ENCODE results near the gene OR2V1. TPM values are rescaled to one million over a fixed set of nuclear protein-coding genes. Genes with fewer than 3 reads are reported as not detected.
A peak's percentile ranks its signal among the peaks of the same experiment; 100 is the strongest.
"Not testable (repeated sequence)": the region's sequence is repeated elsewhere in the genome, so short reads cannot be mapped to it uniquely, and the experiment has no call there.

OR2V1 gene
- total RNA-seq, 1 donor from 2014 or later: not detected

GRCh38 chr5:181105391-181106025 lies 25.5 kb downstream of the OR2V1 start:
- no peak for TF ChIP-seq CTCF (IDR thresholded peaks at IDR 0.05)
- Histone ChIP-seq H3K9me3 (no peaks in the 10 kb centered on the region), H3K4me1 (no peaks in the 10 kb centered on the region), H3K36me3 (no peaks in the 10 kb centered on the region), H3K27me3 (peaks cover 42% of the 10 kb centered on the region), H3K27ac (no peak overlapping the region), H3K4me3 (no peak overlapping the region)
- DNase-seq: no peak
- ATAC-seq: no peak
- intact Hi-C loops (cut with DNase I): no loop called here

- peak; percentile 49 for DNase-seq
- intact Hi-C loops (cut with DNase I); H3K36me3 ChIP-seq; H3K9me3 ChIP-seq; H3K4me3 ChIP-seq; H3K27ac ChIP-seq; ATAC-seq; H3K4me1 ChIP-seq: not testable (repeated sequence)
- peaks cover 44% of the 10 kb centered on the region for H3K27me3 ChIP-seq
These were observed 26.2 kb downstream of the OR2V1 start for GRCh38 chr5:181104606-181105390.

- peaks cover 44% of the 10 kb centered on the region for H3K27me3 ChIP-seq
- H3K27ac ChIP-seq; H3K36me3 ChIP-seq; H3K9me3 ChIP-seq; H3K4me1 ChIP-seq; H3K4me3 ChIP-seq; intact Hi-C loops (cut with DNase I); DNase-seq: not testable (repeated sequence)
- ATAC-seq: peak; percentile 15
These were observed 26.8 kb downstream of the OR2V1 start for GRCh38 chr5:181104259-181104568.

GRCh38 chr5:181101930-181102674 lies 28.9 kb downstream of the OR2V1 start:
- H3K9me3 ChIP-seq; H3K4me1 ChIP-seq; ATAC-seq; DNase-seq; intact Hi-C loops (cut with DNase I); H3K36me3 ChIP-seq; H3K4me3 ChIP-seq; H3K27ac ChIP-seq: not testable (repeated sequence)
- peaks cover 30% of the 10 kb centered on the region for H3K27me3 ChIP-seq

- DNase-seq (peak; percentile 49), ATAC-seq (peak; percentile 32)
- H3K9me3 ChIP-seq; H3K27ac ChIP-seq; H3K4me3 ChIP-seq; intact Hi-C loops (cut with DNase I); H3K36me3 ChIP-seq; H3K4me1 ChIP-seq: not testable (repeated sequence)
- peaks cover 20% of the 10 kb centered on the region for H3K27me3 ChIP-seq
These were observed 29.8 kb downstream of the OR2V1 start for GRCh38 chr5:181101030-181101641.

GRCh38 chr5:181100121-181100875 lies 30.7 kb downstream of the OR2V1 start:
- Histone ChIP-seq H3K36me3 (no peaks in the 10 kb centered on the region), H3K27ac (no peak overlapping the region), H3K9me3 (no peaks in the 10 kb centered on the region), H3K27me3 (peaks cover 18% of the 10 kb centered on the region), H3K4me1 (no peaks in the 10 kb centered on the region), H3K4me3 (no peak overlapping the region)
- intact Hi-C loops (cut with DNase I): no loop called here
- DNase-seq (peak; percentile 59), ATAC-seq (no peak)
- no peak for TF ChIP-seq CTCF (IDR thresholded peaks at IDR 0.05)

GRCh38 chr5:181099602-181100086 lies 31.3 kb downstream of the OR2V1 start:
- Histone ChIP-seq H3K9me3 (no peaks in the 10 kb centered on the region), H3K36me3 (no peaks in the 10 kb centered on the region), H3K27ac (no peak overlapping the region), H3K4me3 (no peak overlapping the region), H3K27me3 (peaks cover 18% of the 10 kb centered on the region), H3K4me1 (no peaks in the 10 kb centered on the region)
- no peak for TF ChIP-seq CTCF (IDR thresholded peaks at IDR 0.05)
- DNase-seq: no peak
- ATAC-seq: no peak
- intact Hi-C loops (cut with DNase I): no loop called here
